IPS-18c (cell line): ENCODE measurements around the gene NCOR2.
"Not testable (repeated sequence)": the region's sequence is repeated elsewhere in the genome, so short reads cannot be mapped to it uniquely, and the experiment has no call there.

Experiments used
- H3K4me3 ChIP-seq: 2 replicates; pipeline ENCODE4 v1.7.0; 2013; ENCODE audit warnings: low read depth, mild to moderate bottlenecking, low read length, moderate library complexity; ENCODE audit not compliant: insufficient read depth
- H3K9me3 ChIP-seq: one replicate; pipeline ENCODE4 v1.6.1; 2013; ENCODE audit warnings: mild to moderate bottlenecking, low read length, moderate library complexity; ENCODE audit not compliant: control insufficient read depth, insufficient read depth

NCOR2 gene

GRCh38 chr12:124604264-124604680, 36.9 kb upstream of the NCOR2 start:
- no peak overlapping the region for H3K4me3 ChIP-seq
- no peaks in the 10 kb centered on the region for H3K9me3 ChIP-seq

- Histone ChIP-seq H3K4me3 (no peak overlapping the region), H3K9me3 (no peaks in the 10 kb centered on the region)
These were observed 36.4 kb upstream of the NCOR2 start for GRCh38 chr12:124603831-124604251.

- H3K4me3 ChIP-seq = no peak overlapping the region
- H3K9me3 ChIP-seq = no peaks in the 10 kb centered on the region
These were observed 35.7 kb upstream of the NCOR2 start for GRCh38 chr12:124603100-124603541.

DNA sequence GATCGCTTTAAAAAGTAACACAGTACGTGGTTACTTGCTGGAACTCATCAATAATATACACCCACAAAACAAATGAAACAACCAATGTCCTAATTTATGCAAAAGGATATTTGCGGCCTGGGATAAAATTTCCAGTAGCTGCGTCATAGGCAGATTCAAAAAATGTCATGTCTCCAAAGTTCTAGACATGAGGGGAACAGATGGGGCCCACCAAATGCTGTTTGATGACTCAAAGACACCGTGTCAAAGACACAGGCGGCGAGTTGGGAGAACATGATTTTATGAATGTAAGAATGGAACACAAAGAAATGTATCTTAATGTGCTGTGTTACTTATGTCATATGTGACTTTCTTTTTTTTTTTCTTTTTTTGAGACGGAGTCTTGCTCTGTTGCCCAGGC, 34.3 kb upstream of the NCOR2 start:
- Histone ChIP-seq H3K4me3 (no peak overlapping the region), H3K9me3 (no peaks in the 10 kb centered on the region)

DNA sequence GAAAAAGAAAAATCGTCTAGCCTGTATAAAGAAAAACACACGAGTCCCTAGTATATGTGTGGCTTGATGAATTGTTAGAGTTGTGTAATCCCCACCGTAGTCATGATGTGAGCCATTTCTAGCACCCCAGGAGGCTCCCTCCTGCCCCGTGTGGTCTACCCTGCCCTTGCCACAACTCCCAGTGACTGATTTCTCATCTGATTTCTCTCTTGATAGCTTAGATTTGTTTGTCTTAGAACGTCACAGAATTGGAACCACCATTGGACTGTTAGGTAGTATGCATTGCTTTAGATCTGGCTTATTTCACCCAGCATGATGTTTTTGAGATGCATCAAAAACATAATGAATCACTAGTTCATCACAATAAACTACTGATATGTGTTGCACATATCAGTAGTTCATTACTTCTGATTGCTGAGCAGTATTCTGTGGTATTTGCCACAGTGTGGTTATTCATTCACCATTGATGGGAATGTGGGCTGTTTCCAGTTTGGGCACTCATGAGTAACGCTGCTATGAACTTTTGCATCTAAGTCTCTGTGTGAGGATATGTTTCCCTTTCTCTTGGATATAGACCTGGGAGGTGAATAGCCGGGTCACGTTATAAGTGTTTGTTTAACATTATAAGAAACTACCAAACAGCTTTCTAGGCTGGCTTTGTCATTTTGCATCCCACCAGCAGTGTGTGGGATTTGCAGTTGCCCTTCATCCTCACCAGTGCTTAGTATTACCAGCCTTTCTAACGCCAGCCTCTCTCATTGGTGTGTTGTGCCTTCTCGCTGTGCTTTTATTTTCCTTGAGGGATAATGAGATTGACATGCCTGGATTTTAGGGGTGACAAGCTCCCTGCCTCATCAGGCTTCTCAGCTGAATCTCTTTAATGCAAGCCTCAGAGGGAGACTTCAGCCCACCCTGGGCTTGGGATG, 31.9 kb upstream of the NCOR2 start:
- H3K4me3 ChIP-seq = no peak overlapping the region
- H3K9me3 ChIP-seq = no peaks in the 10 kb centered on the region

DNA sequence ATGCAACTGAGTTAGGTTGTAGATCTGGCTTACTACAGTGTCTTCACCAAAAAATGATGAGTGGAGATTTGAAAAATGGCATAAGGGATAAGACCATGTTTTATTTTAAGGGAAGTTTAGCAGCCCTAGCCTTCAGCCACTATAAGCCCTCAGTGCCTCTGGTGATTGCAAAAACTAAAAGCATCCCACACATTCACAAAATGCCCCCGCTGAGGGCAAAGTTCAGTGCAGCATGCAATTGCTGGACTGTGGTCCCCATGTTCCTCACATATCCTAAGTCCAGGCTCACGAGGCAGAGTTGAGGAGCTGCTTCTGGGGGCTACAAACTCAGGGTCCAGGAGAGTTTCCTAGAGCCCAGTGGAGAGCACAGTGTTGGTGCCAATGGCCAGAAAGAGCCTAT, 29.6 kb upstream of the NCOR2 start:
- H3K9me3 ChIP-seq = no peaks in the 10 kb centered on the region
- H3K4me3 ChIP-seq = no peak overlapping the region

GRCh38 chr12:124595444-124595843, 28.0 kb upstream of the NCOR2 start:
- Histone ChIP-seq H3K4me3 (no peak overlapping the region), H3K9me3 (no peaks in the 10 kb centered on the region)

DNA sequence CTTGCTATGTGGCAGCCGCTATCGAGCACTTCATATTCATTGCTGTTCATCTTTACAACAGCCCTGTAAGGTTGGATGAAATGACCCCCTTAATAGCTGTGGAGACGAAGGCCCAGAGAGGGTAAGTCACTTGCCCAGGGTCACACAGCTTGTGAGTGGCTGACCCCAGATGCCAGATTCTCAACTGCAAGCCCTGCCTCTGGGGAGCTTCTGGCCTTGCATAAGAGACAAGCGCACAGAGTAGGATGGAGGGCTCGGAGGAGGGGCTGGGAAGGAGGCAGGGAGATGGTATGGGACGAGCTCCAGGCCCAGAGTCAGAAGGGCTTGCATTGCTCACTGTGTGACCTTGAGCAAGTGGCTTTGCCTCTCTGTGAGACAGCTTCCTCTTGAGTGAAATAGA, 27.4 kb upstream of the NCOR2 start:
- Histone ChIP-seq H3K4me3 (no peak overlapping the region), H3K9me3 (no peaks in the 10 kb centered on the region)

GRCh38 chr12:124593851-124594401, 26.5 kb upstream of the NCOR2 start:
- H3K4me3 ChIP-seq = no peak overlapping the region
- H3K9me3 ChIP-seq = no peaks in the 10 kb centered on the region

- H3K9me3 ChIP-seq = no peaks in the 10 kb centered on the region
- H3K4me3 ChIP-seq = no peak overlapping the region
These were observed 25.8 kb upstream of the NCOR2 start for GRCh38 chr12:124593176-124593575.

DNA sequence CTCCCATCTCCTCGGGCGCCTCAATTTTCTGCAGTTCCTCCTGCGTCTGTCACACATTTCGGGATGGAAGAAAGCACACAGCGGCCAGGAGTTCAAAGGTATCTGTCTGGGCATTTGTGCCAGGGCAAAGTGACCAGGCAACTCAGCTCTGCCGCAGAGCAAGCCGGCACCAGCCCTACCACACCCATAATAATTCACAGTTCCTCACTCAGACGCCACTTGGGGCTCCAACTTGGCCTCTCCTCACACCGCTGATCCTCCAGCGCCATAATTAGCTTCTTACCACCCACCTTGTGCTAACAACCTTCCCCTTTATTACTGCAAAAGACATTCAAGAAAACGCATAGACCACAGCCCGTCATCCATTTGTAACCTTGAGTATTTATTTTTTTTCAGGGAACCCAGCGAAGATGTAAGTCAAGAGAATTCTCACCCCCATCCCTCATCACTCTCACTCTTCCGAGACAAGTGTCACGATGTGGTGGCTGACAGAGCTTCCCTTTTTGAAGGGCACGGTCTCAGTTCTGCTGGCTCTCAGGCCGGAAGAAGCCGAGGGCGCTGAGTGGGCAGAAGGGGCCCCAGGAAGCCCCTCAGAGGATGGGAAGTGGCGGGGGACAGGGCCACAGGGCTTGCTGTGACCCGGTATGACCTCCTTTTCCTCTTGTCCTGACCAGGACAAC, 25.2 kb upstream of the NCOR2 start:
- Histone ChIP-seq H3K4me3 (no peak overlapping the region), H3K9me3 (no peaks in the 10 kb centered on the region)

- Histone ChIP-seq H3K4me3 (no peak overlapping the region), H3K9me3 (no peaks in the 10 kb centered on the region)
These were observed 24.6 kb upstream of the NCOR2 start for GRCh38 chr12:124592050-124592449.

GRCh38 chr12:124590447-124590846, 23.0 kb upstream of the NCOR2 start:
- Histone ChIP-seq H3K9me3 (no peaks in the 10 kb centered on the region), H3K4me3 (no peak overlapping the region)

- Histone ChIP-seq H3K4me3 (no peak overlapping the region), H3K9me3 (no peaks in the 10 kb centered on the region)
These were observed 21.4 kb upstream of the NCOR2 start for GRCh38 chr12:124588751-124589267.

- H3K9me3 ChIP-seq = no peaks in the 10 kb centered on the region
- H3K4me3 ChIP-seq = no peak overlapping the region
These were observed 20.7 kb upstream of the NCOR2 start for GRCh38 chr12:124588018-124588634.

GRCh38 chr12:124586756-124587155, 19.3 kb upstream of the NCOR2 start:
- H3K9me3 ChIP-seq = no peaks in the 10 kb centered on the region
- H3K4me3 ChIP-seq = no peak overlapping the region

GRCh38 chr12:124584494-124584893, 17.1 kb upstream of the NCOR2 start:
- not testable (repeated sequence) for H3K9me3 ChIP-seq, H3K4me3 ChIP-seq
